Stomach smooth muscle (tissue), 2 donors: ENCODE measurements around the gene FAM13C.
"Not testable (repeated sequence)": the region's sequence is repeated elsewhere in the genome, so short reads cannot be mapped to it uniquely, and the experiment has no call there.

ENCODE experiments used
- H3K27ac ChIP-seq: one replicate; pipeline ENCODE4 v1.7.0; 2013; ENCODE audit warnings: mild to moderate bottlenecking, low read length, inconsistent platforms
- H3K27me3 ChIP-seq, 2 donors: one replicate each; pipeline ENCODE4 v1.7.0; 2013; ENCODE audit warnings: low read length in 2 of 2; ENCODE audit not compliant: insufficient read depth in 2 of 2, control insufficient read depth in 1 of 2
- H3K36me3 ChIP-seq, 2 donors: one replicate each; pipeline ENCODE4 v1.7.0; 2013; ENCODE audit warnings: low read length in 2 of 2; ENCODE audit not compliant: control insufficient read depth in 2 of 2, insufficient read depth in 2 of 2
- H3K4me1 ChIP-seq: one replicate; pipeline ENCODE4 v1.7.0; 2013; ENCODE audit warnings: low read length; ENCODE audit not compliant: control insufficient read depth, insufficient read depth
- H3K4me3 ChIP-seq, 2 donors: one replicate each; pipeline ENCODE4 v1.7.0; 2013; ENCODE audit warnings: low read length in 2 of 2
- H3K9ac ChIP-seq, 2 donors: one replicate each; pipeline ENCODE4 v1.7.0; 2013; ENCODE audit warnings: low read length in 2 of 2, mild to moderate bottlenecking in 1 of 2
- H3K9me3 ChIP-seq, 2 donors: one replicate each; pipeline ENCODE4 v1.7.0; 2013; ENCODE audit warnings: low read length in 2 of 2; ENCODE audit not compliant: control insufficient read depth in 2 of 2
- donor health status: healthy.
- donor health status: Pancreatic carcinoma.

FAM13C gene

DNA sequence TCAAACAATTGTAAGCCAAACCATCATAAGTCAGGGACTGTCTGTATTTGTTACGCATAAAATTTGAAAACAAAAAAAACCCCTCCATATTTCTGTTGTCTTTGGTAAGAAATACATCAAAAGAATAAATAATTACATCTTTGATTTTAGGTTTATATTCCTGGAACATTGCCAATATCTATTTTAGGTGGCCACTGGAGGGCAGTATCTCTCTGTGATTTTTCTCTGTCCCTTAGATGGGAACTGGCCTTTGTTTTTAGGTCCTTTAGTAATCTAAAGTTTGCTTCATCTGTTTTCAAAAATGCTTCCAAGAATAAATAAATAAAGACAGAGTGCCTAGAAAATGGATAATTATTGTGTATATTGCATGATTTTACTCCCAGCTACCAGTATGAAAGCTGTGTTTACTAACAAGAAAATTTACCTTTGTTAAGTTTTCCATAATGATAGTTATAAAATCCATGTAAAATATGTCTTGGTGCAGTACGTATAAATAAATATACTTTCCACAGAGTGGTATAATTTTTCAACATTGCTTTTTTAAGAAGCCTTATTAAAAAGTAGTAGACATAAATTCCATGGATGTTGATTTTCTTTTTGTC, 121.7 kb downstream of the FAM13C start:
- no peak overlapping the region for H3K27ac ChIP-seq
- no peaks in the 10 kb centered on the region for H3K4me1 ChIP-seq
- H3K36me3 ChIP-seq, result peaks cover 3 to 5% of the 10 kb centered on the region in 2 donors
- H3K27me3 ChIP-seq, result no peaks in the 10 kb centered on the region
- peak overlapping the region in 1 of 2 donors; percentile 6 for H3K9ac ChIP-seq
- no peak overlapping the region for H3K4me3 ChIP-seq
- no peaks in the 10 kb centered on the region for H3K9me3 ChIP-seq

DNA sequence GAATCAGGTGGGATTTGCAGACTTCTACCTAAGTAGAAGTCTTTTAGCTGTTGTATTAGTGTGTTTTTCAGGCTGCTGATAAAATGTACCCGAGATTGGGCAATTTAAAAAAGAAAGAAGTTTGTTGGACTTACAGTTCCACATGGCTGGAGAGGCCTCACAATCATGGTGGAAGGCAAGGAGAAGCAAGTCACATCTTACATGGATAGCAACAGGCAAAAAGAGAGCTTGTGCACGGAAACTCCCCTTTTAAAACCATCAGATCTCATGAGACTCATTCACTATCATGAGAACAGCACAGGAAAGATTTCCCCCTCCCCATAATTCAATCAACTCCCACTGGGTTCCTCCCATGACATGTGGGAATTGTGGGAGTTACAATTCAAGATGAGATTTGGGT, 123.2 kb downstream of the FAM13C start:
- H3K4me1 ChIP-seq, H3K4me3 ChIP-seq, H3K27ac ChIP-seq, H3K9me3 ChIP-seq, H3K36me3 ChIP-seq, H3K27me3 ChIP-seq, H3K9ac ChIP-seq: not testable (repeated sequence)

DNA sequence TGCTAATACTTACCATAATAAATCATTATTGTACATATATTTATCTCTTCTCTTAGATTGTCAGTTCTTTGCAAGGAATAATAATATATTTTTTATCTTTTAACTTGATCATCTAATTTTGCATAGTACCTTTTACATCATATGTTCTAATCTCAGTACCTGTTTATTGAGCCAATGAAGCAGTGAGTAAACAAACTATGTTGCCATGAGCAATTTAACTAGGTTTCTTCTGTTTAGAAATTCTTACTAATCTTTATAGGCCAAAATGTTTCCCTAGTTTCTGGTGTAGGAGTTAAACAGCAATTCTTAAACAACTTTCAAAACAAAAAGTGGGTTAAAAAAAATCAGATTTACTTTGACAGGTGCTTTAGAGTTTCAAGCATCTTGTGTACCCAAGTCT, 124.6 kb downstream of the FAM13C start:
- no peaks in the 10 kb centered on the region for H3K4me1 ChIP-seq
- no peaks in the 10 kb centered on the region for H3K27me3 ChIP-seq
- no peak overlapping the region for H3K4me3 ChIP-seq
- H3K27ac ChIP-seq, result no peak overlapping the region
- no peaks in the 10 kb centered on the region for H3K36me3 ChIP-seq
- H3K9ac ChIP-seq, result no peak overlapping the region
- no peaks in the 10 kb centered on the region for H3K9me3 ChIP-seq

DNA sequence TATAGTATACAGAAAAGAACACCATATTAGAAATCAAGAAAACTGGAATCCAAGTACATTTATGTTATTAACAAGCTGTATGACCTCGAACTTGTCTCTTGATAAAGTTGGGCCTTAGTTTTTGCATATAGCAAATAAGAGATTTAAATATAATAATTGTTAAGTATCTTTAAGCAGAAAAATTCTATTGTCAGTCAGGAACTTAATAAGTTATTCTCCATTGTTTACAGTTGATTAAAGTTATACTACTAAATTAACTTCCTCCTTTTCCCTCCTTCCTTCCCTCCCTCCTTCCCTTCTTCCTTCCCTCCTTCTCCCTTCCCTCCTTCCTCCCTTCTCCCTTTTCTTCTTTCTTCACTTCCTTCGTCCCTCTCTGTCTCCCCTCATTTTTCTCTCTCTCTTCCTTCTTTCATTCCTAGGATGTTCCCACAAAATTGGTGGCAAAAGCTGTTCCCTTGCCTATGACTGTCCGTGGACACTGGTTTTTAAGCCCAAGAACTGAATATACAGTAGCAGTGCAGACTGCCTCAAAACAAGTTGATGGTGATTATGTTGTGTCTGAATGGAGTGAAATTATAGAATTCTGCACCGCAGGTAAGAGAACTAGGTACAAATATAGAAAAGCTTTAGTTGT, 126.2 kb downstream of the FAM13C start:
- Histone ChIP-seq H3K27me3 (no peaks in the 10 kb centered on the region), H3K9ac (no peak overlapping the region), H3K9me3 (no peaks in the 10 kb centered on the region), H3K27ac (no peak overlapping the region), H3K36me3 (no peaks in the 10 kb centered on the region), H3K4me3 (no peak overlapping the region), H3K4me1 (no peaks in the 10 kb centered on the region)

DNA sequence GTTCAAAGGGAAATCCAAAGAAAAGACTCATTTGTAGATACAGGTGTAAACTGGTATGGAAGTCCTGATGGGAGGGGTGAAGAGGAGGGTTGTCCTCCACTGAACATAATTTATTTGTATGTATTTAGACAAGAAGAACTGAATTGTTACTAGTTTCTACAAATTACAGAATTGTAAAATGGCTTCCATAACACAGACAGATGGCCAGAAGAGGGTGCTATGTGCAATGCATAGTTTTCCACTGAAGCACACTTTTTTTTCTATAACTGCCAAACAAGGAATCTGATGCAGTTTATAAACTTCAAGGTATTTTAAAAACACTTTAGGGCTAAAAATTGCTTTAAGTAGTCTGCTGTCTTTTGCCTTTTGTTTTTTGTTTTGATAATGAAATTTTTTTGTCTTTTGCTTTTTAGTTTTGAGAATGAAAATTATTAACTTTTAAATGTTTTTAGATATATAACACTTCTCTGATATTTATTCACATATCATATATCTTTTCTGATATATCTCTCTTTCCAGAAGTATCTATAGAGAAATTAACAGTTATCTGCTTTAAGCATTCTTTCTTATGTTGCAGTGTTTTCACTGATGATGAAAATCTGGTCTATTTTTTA, 127.4 kb downstream of the FAM13C start:
- no peaks in the 10 kb centered on the region for H3K9me3 ChIP-seq
- H3K27ac ChIP-seq, result no peak overlapping the region

DNA sequence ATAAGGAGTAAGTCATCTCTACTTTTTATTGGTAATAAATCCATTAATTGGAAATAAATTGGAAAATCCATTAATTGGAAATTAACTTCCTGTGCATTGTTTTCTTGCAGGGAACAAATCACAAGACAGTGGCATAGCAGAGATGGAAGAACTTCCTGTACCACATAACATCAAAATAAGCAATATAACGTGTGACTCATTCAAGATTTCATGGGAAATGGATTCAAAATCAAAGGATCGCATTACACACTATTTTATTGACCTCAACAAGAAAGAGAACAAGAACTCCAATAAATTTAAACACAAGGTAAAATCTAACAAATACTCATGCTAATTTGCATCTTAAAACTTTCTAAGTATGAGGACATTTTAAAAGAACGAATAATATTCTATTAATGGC, 128.2 kb downstream of the FAM13C start:
- Histone ChIP-seq H3K9me3 (no peaks in the 10 kb centered on the region), H3K36me3 (no peaks in the 10 kb centered on the region), H3K4me1 (no peaks in the 10 kb centered on the region), H3K27me3 (no peaks in the 10 kb centered on the region), H3K27ac (no peak overlapping the region), H3K9ac (no peak overlapping the region), H3K4me3 (no peak overlapping the region)

More for the DNA sequence above, 127.4 kb downstream of the FAM13C start:
- peak overlapping the region in 1 of 2 donors; percentile 25 for H3K9ac ChIP-seq
- no peak overlapping the region for H3K4me3 ChIP-seq
- no peaks in the 10 kb centered on the region for H3K27me3 ChIP-seq
- no peaks in the 10 kb centered on the region for H3K4me1 ChIP-seq
- no peaks in the 10 kb centered on the region for H3K36me3 ChIP-seq

DNA sequence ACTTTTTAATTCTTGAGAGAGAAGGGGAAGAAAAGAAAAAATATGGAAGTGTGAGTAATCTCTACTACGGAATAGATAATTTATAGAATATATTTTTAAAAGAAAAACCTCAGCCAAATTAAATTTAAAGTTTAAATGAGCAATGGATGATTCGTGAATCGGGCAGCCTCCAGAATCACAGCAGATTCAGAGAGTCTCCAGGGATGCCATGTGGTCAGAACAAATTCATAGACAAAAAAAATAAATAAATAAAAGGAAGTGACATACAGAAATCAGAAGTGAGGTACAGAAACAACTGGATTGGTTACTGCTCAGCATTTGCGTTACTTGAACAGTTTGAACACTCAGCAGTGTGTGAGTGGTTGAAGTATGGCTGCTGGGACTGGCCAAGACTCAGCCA, 132.9 kb downstream of the FAM13C start:
- no peaks in the 10 kb centered on the region for H3K9me3 ChIP-seq

DNA sequence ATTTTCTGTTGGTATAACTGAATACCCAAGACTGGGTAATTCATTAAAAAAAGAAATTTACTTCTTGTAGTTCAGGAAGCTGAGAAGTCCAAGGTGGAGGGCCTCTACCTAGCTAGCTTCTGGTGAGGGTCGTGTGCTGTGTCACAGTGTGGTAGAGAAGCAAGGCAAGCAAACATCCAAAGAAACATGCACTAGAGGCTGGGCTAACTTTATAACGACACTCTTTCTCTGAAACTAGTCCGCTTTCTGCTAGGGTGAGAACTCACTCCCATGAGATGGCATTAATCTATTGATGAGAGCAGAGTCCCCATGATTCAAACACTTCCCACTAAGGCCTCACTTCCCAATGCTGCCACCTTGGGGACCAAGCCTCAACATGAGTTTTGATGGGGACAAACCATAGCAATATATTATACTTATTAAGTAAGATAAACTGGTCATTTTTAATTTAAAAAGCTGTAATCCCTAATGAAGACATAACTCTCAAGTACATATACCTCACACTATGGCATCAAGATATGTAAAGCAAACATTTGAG, 135.1 kb downstream of the FAM13C start:
- H3K36me3 ChIP-seq, result no peaks in the 10 kb centered on the region
- no peaks in the 10 kb centered on the region for H3K9me3 ChIP-seq
- no peaks in the 10 kb centered on the region for H3K27me3 ChIP-seq
- no peaks in the 10 kb centered on the region for H3K4me1 ChIP-seq
- no peak overlapping the region for H3K9ac ChIP-seq
- H3K27ac ChIP-seq, result no peak overlapping the region
- H3K4me3 ChIP-seq, result no peak overlapping the region

More for the DNA sequence above, 132.9 kb downstream of the FAM13C start:
- Histone ChIP-seq H3K9ac (no peak overlapping the region), H3K36me3 (no peaks in the 10 kb centered on the region), H3K27ac (no peak overlapping the region), H3K4me3 (no peak overlapping the region), H3K27me3 (no peaks in the 10 kb centered on the region), H3K4me1 (no peaks in the 10 kb centered on the region)

DNA sequence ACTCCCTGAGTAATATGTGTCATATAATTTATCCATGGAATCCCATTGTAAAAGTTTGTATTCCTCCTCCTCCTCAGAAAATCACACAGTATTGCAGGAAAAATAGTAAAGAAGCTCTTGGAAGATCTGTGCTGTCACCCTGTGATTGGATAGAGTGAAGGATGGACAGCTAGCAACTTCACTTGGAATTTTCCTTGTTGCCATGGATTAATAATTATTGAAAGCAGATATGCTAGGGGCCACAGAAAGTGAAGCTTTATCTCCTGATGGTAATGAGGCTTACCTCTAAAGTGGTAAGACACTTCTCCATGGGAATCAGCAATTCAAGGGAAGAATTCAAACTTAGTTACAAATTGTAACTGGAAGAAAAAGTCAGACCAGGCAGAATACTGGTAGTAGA, 137.1 kb downstream of the FAM13C start:
- H3K27me3 ChIP-seq, result no peaks in the 10 kb centered on the region
- no peak overlapping the region for H3K27ac ChIP-seq
- H3K4me1 ChIP-seq, result no peaks in the 10 kb centered on the region
- no peaks in the 10 kb centered on the region for H3K36me3 ChIP-seq
- no peak overlapping the region for H3K4me3 ChIP-seq
- H3K9ac ChIP-seq, result no peak overlapping the region
- H3K9me3 ChIP-seq, result no peaks in the 10 kb centered on the region

DNA sequence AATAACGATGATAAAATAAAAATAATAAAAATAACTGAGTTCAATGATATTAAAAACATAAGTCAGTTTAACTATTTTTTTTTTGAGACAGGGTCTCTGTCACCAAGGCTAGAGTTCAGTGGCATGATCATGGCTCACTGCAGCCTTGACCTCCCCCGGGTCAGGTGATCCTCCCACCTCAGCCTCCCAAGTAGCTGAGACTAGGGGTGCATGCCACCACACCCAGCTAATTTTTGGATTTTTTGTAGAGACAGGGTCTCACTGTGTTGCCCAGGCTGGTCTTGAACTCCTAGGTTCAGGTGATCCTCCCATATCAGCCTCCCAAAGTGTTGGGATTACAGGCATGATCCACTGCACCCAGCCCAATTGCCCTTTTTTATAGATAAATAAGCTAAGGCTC, 138.8 kb downstream of the FAM13C start:
- not testable (repeated sequence) for H3K4me3 ChIP-seq, H3K9me3 ChIP-seq, H3K36me3 ChIP-seq, H3K27me3 ChIP-seq, H3K27ac ChIP-seq, H3K4me1 ChIP-seq, H3K9ac ChIP-seq

DNA sequence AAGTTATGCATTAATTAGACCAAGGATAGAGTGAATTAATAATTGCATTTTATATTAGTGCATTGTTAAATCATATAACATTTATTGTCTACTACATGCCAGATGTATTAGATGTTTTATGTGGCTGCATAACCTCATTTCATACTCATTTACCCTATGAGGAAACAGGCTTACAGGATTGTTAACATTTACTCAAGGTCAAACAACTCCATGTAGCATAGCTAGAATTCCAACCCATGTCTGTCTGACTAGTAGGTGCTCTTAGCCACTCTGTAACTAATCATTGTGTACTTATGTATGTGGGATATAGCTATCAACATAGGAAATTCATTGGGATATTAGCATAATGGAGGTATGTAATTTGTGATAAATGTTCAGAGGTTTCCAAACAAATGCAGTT, 139.6 kb downstream of the FAM13C start:
- H3K9me3 ChIP-seq, result no peaks in the 10 kb centered on the region
- H3K27me3 ChIP-seq, result no peaks in the 10 kb centered on the region
- no peaks in the 10 kb centered on the region for H3K4me1 ChIP-seq
- H3K4me3 ChIP-seq, result no peak overlapping the region
- no peak overlapping the region for H3K27ac ChIP-seq
- no peaks in the 10 kb centered on the region for H3K36me3 ChIP-seq
- no peak overlapping the region for H3K9ac ChIP-seq
